HCT116 (cell line): Measurements from ENCODE around the gene ZNF579. TPM values are rescaled to one million over a fixed set of nuclear protein-coding genes. Genes with fewer than 3 reads are reported as not detected.

Experiments
- ATAC-seq: fragments of 200-7000 bp; cut with Tn5 transposase; 2 replicates; pipeline ENCODE4 v1.9.1; 2020; ENCODE audit warnings: mild to moderate bottlenecking, moderate library complexity
- BruUV-seq: library from RNA; stranded (reverse); fragments of 400-500 nt; replicated peaks from 2 replicates; lab custom pipeline; 2021; lab: Mats Ljungman, UMichigan
- CTCF ChIA-PET: fragments of 300-600 bp; sonication (Branson Sonifier 250); formaldehyde crosslinking; loops from one replicate; lab custom pipeline; 2021; ENCODE audit warnings: antibody characterized with exemption; lab: Charles Lee
- POLR2A ChIA-PET: fragments of 300-600, 350-600 bp; sonication (Branson Sonifier 250); formaldehyde crosslinking; loops from one replicate; lab custom pipeline; 2021; ENCODE audit warnings: antibody characterized with exemption; lab: Charles Lee
- RAD21 ChIA-PET, 2 experiments: fragments of 300-600 bp; sonication (Branson Sonifier 250); formaldehyde crosslinking; loops; one replicate each; lab custom pipeline; 2023; ENCODE audit warnings: low total read pairs in 2 of 2; ENCODE audit not compliant: uncharacterized antibody in 2 of 2, unreplicated experiment in 2 of 2, low non-redundant PET in 1 of 2; lab: Charles Lee
- DNase-seq: peaks from one replicate; pipeline ENCODE4 v3.0.0-alpha.2; 2010; ENCODE audit warnings: low read depth, low spot score
- H2AFZ ChIP-seq: fragments of 200-600 bp; shearing (Covaris generic), sonication (generic); 2 replicates; pipeline ENCODE4 v1.6.1; 2017; ENCODE audit warnings: low read depth, mixed run types, mixed read lengths, antibody characterized with exemption, low read length; ENCODE audit not compliant: poor library complexity, severe bottlenecking
- H3K27ac ChIP-seq: 2 replicates; pipeline ENCODE4 v1.5.1; 2012; ENCODE audit warnings: low read depth, low read length
- H3K27me3 ChIP-seq: fragments of 200-600 bp; sonication (generic); 2 replicates; pipeline ENCODE4 v1.6.1; 2016; ENCODE audit warnings: mixed run types, low read length, mixed read lengths; ENCODE audit not compliant: insufficient read depth
- H3K36me3 ChIP-seq, 2 experiments: fragments of 200-500 bp in 1 of 2; fragments of 200-600 bp in 1 of 2; sonication (Bioruptor generic) in 1 of 2; sonication (generic) in 1 of 2; 2 replicates each; pipeline versions ENCODE4 v1.5.1 to v1.6.1; 2014 to 2016; ENCODE audit warnings: low read length in 2 of 2, inconsistent platforms in 1 of 2, mixed read lengths in 1 of 2, mixed run types in 1 of 2; ENCODE audit not compliant: insufficient read depth in 2 of 2, control insufficient read depth in 1 of 2
- H3K4me1 ChIP-seq, 2 experiments: fragments of 200-600 bp in 1 of 2; sonication (generic) in 1 of 2; 2 replicates each; pipeline versions ENCODE4 v1.5.1 to v1.6.1; 2012 to 2017; ENCODE audit warnings: low read length in 2 of 2, inconsistent platforms in 1 of 2, mild to moderate bottlenecking in 1 of 2, mixed read lengths in 1 of 2, mixed run types in 1 of 2, moderate library complexity in 1 of 2; ENCODE audit not compliant: insufficient read depth in 2 of 2, control insufficient read depth in 1 of 2
- H3K4me2 ChIP-seq: fragments of 200-600 bp; sonication (generic); 2 replicates; pipeline ENCODE4 v1.6.1; 2017; ENCODE audit warnings: mixed run types, low read length, mixed read lengths
- H3K4me3 ChIP-seq, 2 experiments: fragments of 200-600 bp in 1 of 2; sonication (generic) in 1 of 2; replicated peaks in 1 of 2; 2 replicates each; pipeline ENCODE4 v1.5.1; 2011 to 2016; ENCODE audit warnings: low read length in 2 of 2, control low read depth in 1 of 2, low read depth in 1 of 2, mild to moderate bottlenecking in 1 of 2, mixed read lengths in 1 of 2, mixed run types in 1 of 2
- H3K79me2 ChIP-seq: fragments of 200-600 bp; sonication (generic); 2 replicates; pipeline ENCODE4 v1.6.1; 2017; ENCODE audit warnings: mild to moderate bottlenecking, mixed run types, low read length, moderate library complexity, mixed read lengths; ENCODE audit not compliant: insufficient read depth
- H3K9ac ChIP-seq: fragments of 200-600 bp; sonication (generic); 2 replicates; pipeline ENCODE4 v1.6.1; 2016; ENCODE audit warnings: low read length, mixed read lengths
- H3K9me2 ChIP-seq: fragments of 200-600 bp; sonication (generic), shearing (Covaris generic); 2 replicates; pipeline ENCODE4 v1.6.1; 2017; ENCODE audit warnings: mixed run types, mild to moderate bottlenecking, moderate library complexity; ENCODE audit not compliant: insufficient read depth
- H3K9me3 ChIP-seq, 2 experiments: fragments of 200-500 bp in 1 of 2; fragments of 200-600 bp in 1 of 2; sonication (Bioruptor generic) in 1 of 2; sonication (generic) in 1 of 2; 2 replicates each; pipeline ENCODE4 v1.6.1; 2014 to 2017; ENCODE audit warnings: low read length in 2 of 2, mixed read lengths in 2 of 2, inconsistent platforms in 1 of 2, low read depth in 1 of 2, mild to moderate bottlenecking in 1 of 2, mixed run types in 1 of 2, moderate library complexity in 1 of 2; ENCODE audit not compliant: control insufficient read depth in 1 of 2, insufficient read depth in 1 of 2
- H4K20me1 ChIP-seq: fragments of 200-600 bp; sonication (generic), shearing (Covaris generic); 2 replicates; pipeline ENCODE4 v1.6.1; 2017; ENCODE audit warnings: mixed run types, mild to moderate bottlenecking, moderate library complexity; ENCODE audit not compliant: insufficient read depth
- CEBPB ChIP-seq: IDR thresholded peaks from 2 replicates; pipeline ENCODE4 v1.6.1; 2012; ENCODE audit warnings: low read depth
- EZH2 ChIP-seq: fragments of 200-600 bp; sonication (generic); IDR thresholded peaks from 2 replicates; pipeline ENCODE4 v1.6.1; 2017; ENCODE audit warnings: antibody characterized with exemption, mixed run types
- EZH2phosphoT487 ChIP-seq: fragments of 200-600 bp; IDR thresholded peaks from 2 replicates; pipeline ENCODE4 v1.6.1; 2018; ENCODE audit warnings: antibody characterized with exemption, borderline replicate concordance
- JUND ChIP-seq: IDR thresholded peaks from 2 replicates; pipeline ENCODE4 v1.6.1; 2012
- POLR2A ChIP-seq: IDR thresholded peaks from 2 replicates; pipeline ENCODE4 v1.7.0; 2011; ENCODE audit warnings: borderline replicate concordance; ENCODE audit not compliant: insufficient read depth, insufficient read length; ENCODE audit errors: extremely low read depth
- POLR2AphosphoS5 ChIP-seq: IDR thresholded peaks from 2 replicates; pipeline ENCODE4 v1.6.1; 2011; ENCODE audit warnings: mild to moderate bottlenecking, low read depth, low read length, moderate library complexity
- SIN3A ChIP-seq: IDR thresholded peaks from 2 replicates; pipeline ENCODE4 v1.6.1; 2012; ENCODE audit warnings: low read depth
- SP1 ChIP-seq: IDR thresholded peaks from 2 replicates; pipeline ENCODE4 v1.6.1; 2012; ENCODE audit warnings: low read depth
- SRF ChIP-seq: IDR thresholded peaks from 2 replicates; pipeline ENCODE4 v1.6.1; 2012; ENCODE audit warnings: low read depth
- TCF7L2 ChIP-seq: IDR thresholded peaks from 2 replicates; pipeline ENCODE4 v1.7.0; 2011; ENCODE audit warnings: borderline replicate concordance, inconsistent platforms; ENCODE audit not compliant: insufficient read depth, insufficient read length; ENCODE audit errors: extremely low read depth
- YY1 ChIP-seq: IDR thresholded peaks from 2 replicates; pipeline ENCODE4 v1.6.1; 2011; ENCODE audit warnings: low read length, low read depth, moderate library complexity, mild to moderate bottlenecking; ENCODE audit not compliant: insufficient replicate concordance; ENCODE audit errors: extremely low read depth
- ZFX ChIP-seq: fragments of 450-650 bp; IDR thresholded peaks from 2 replicates; pipeline ENCODE4 v1.6.1; 2017
- intact Hi-C: fragments of 100-400 bp; cut with micrococcal nuclease; formaldehyde crosslinking; loops from 2 replicates; pipeline ENCODE4 v1.10.0; 2022
- total RNA-seq: library from RNA; stranded (reverse); gene quantifications from one replicate; pipeline ENCODE4 v1.2.1, GENCODE V29; 2021; ENCODE audit not compliant: unreplicated experiment
- TF ChIP-seq, protein P1 (sequence below), 3 experiments: fragments of 200-600 bp in 1 of 3; sonication (generic) in 1 of 3; IDR thresholded peaks in 2 of 3; conservative IDR thresholded peaks in 1 of 3; 2 replicates each; pipeline ENCODE4 v1.5.1; 2012 to 2017; ENCODE audit warnings: low read depth in 2 of 3, low read length in 2 of 3, antibody characterized with exemption in 1 of 3, borderline replicate concordance in 1 of 3, control low read depth in 1 of 3, mild to moderate bottlenecking in 1 of 3, mixed read lengths in 1 of 3, mixed run types in 1 of 3, moderate library complexity in 1 of 3; ENCODE audit not compliant: insufficient read depth in 1 of 3
- TF ChIP-seq, protein P2 (sequence below): IDR thresholded peaks from 2 replicates; pipeline ENCODE4 v1.6.1; 2011; ENCODE audit warnings: mild to moderate bottlenecking, low read length, moderate library complexity; ENCODE audit not compliant: insufficient replicate concordance; ENCODE audit errors: extremely low read depth
- TF ChIP-seq, protein P3 (sequence below): IDR thresholded peaks from 2 replicates; pipeline ENCODE4 v1.6.1; 2012
- TF ChIP-seq, protein P4 (sequence below): IDR thresholded peaks from 2 replicates; pipeline ENCODE4 v1.6.1; 2012

ZNF579 gene
- total RNA-seq, 1 experiment from 2014 or later, result 24.1 TPM

DNA sequence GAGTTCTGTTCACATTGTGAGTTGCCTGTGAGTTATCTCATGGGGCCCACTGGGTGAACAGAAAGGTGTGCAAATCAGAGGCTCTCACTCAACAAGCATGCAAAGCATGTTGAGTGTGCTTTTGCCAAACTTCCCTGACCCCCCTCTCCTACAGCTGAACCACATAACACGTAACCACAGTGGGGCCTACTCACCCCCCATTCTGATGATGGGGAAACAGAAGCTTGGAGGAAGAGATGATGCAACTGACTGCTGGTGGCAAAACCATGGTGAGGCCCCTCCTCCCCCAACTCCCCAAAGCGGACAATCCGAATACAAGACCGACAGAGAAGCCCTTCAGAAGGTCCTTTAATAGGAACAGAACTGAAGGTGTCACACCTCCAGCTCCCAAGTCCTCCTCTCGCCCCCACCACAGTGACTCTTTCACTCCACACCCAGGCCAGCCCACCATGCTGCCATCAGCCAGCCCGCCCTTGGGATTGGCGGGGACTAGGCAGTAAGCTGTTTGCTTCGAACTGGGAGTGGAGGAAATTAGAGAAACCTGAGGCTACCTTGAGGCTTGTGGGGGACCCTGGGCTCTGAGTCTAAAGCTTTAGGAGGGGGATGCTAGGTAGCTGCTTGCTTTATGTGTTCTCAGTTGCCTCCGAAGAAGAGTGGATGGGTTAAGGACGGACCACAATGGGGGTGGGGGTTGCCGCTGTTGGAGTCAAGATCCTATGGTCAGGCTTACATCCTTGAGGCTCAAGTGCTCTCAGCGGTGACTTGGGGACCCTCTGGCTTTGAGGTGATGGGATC lies 40.0 kb upstream of the ZNF579 start:
- POLR2A ChIA-PET, result interaction anchor here (1.2 kb wide), 1 partner anchor 14 kb away, joined by 3 read pairs; no protein-coding TSS in a partner anchor
- Histone ChIP-seq H2AFZ (no peak overlapping the region), H3K4me2 (no peak overlapping the region), H3K9me2 (no peaks in the 10 kb centered on the region), H3K79me2 (no peaks in the 10 kb centered on the region), H3K27me3 (no peaks in the 10 kb centered on the region), H3K36me3 (peaks cover 0 to 6% of the 10 kb centered on the region in 2 experiments; a peak in 2 of 4 replicates), H4K20me1 (no peaks in the 10 kb centered on the region), H3K9me3 (no peaks in the 10 kb centered on the region), H3K27ac (no peak overlapping the region), H3K4me3 (no peak overlapping the region), H3K9ac (no peak overlapping the region), H3K4me1 (peaks cover 8 to 14% of the 10 kb centered on the region in 2 experiments; a peak in 3 of 4 replicates)
- no peak for ATAC-seq
- DNase-seq, result no peak
- intact Hi-C loops, result no loop called here
- TF ChIP-seq YY1, result no peak
- no peak for TF ChIP-seq POLR2AphosphoS5
- no peak for TF ChIP-seq JUND
- no peak for TF ChIP-seq TCF7L2
- TF ChIP-seq, protein P1, sequence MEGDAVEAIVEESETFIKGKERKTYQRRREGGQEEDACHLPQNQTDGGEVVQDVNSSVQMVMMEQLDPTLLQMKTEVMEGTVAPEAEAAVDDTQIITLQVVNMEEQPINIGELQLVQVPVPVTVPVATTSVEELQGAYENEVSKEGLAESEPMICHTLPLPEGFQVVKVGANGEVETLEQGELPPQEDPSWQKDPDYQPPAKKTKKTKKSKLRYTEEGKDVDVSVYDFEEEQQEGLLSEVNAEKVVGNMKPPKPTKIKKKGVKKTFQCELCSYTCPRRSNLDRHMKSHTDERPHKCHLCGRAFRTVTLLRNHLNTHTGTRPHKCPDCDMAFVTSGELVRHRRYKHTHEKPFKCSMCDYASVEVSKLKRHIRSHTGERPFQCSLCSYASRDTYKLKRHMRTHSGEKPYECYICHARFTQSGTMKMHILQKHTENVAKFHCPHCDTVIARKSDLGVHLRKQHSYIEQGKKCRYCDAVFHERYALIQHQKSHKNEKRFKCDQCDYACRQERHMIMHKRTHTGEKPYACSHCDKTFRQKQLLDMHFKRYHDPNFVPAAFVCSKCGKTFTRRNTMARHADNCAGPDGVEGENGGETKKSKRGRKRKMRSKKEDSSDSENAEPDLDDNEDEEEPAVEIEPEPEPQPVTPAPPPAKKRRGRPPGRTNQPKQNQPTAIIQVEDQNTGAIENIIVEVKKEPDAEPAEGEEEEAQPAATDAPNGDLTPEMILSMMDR (IDR thresholded peaks at IDR 0.05 in 2 of 3, conservative IDR thresholded peaks at IDR 0.05 in 1 of 3; ENCODE audit: borderline replicate concordance in 1 of 3, insufficient read depth in 1 of 3, low read depth in 2 of 3, low read length in 2 of 3), result no peak
- TF ChIP-seq POLR2A, result no peak
- no peak for TF ChIP-seq SRF
- TF ChIP-seq ZFX, result no peak
- TF ChIP-seq, protein P2, sequence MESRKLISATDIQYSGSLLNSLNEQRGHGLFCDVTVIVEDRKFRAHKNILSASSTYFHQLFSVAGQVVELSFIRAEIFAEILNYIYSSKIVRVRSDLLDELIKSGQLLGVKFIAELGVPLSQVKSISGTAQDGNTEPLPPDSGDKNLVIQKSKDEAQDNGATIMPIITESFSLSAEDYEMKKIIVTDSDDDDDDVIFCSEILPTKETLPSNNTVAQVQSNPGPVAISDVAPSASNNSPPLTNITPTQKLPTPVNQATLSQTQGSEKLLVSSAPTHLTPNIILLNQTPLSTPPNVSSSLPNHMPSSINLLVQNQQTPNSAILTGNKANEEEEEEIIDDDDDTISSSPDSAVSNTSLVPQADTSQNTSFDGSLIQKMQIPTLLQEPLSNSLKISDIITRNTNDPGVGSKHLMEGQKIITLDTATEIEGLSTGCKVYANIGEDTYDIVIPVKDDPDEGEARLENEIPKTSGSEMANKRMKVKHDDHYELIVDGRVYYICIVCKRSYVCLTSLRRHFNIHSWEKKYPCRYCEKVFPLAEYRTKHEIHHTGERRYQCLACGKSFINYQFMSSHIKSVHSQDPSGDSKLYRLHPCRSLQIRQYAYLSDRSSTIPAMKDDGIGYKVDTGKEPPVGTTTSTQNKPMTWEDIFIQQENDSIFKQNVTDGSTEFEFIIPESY, result no peak
- TF ChIP-seq EZH2phosphoT487, result no peak
- TF ChIP-seq EZH2, result no peak
- no peak for TF ChIP-seq SP1
- TF ChIP-seq, protein P3, sequence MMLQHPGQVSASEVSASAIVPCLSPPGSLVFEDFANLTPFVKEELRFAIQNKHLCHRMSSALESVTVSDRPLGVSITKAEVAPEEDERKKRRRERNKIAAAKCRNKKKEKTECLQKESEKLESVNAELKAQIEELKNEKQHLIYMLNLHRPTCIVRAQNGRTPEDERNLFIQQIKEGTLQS, result no peak
- TF ChIP-seq SIN3A, result no peak
- TF ChIP-seq, protein P4, sequence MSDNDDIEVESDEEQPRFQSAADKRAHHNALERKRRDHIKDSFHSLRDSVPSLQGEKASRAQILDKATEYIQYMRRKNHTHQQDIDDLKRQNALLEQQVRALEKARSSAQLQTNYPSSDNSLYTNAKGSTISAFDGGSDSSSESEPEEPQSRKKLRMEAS, result no peak
- no peak for TF ChIP-seq CEBPB
- CTCF ChIA-PET, result no interaction called here
- no TSS peak for BruUV-seq
- RAD21 ChIA-PET, result no interaction called here
